PC-3 (cell line): ENCODE data around the gene HPSE.

Source experiments
- CTCF ChIP-seq: fragments of 300-600 bp; sonication (generic); conservative IDR thresholded peaks from 2 replicates; pipeline ENCODE4 v1.5.1; 2017; ENCODE audit warnings: antibody characterized with exemption, low read depth, mild to moderate bottlenecking, low read length
- EZH2 ChIP-seq: fragments of 300-600 bp; sonication (generic); IDR thresholded peaks from one replicate; pipeline ENCODE4 v1.6.1; 2017; ENCODE audit warnings: antibody characterized with exemption, mild to moderate bottlenecking, low read length; ENCODE audit not compliant: unreplicated experiment
- EZH2phosphoT487 ChIP-seq: fragments of 300-600 bp; sonication (generic); IDR thresholded peaks from 2 replicates; pipeline ENCODE4 v1.6.1; 2018; ENCODE audit warnings: mild to moderate bottlenecking, antibody characterized with exemption, low read length, borderline replicate concordance

- TF ChIP-seq EZH2phosphoT487, result no peak
- no peak for TF ChIP-seq CTCF
- no peak for TF ChIP-seq EZH2
Observed at GRCh38 chr4:83370640-83370906, 35.9 kb upstream of the HPSE start.
